Measurements from ENCODE around the gene CYTH3. TPM values are rescaled to one million over a fixed set of nuclear protein-coding genes. Genes with fewer than 3 reads are reported as not detected.

CYTH3 gene
- total and polyA plus RNA-seq, 9 of the 15 experiments (the other 6 are each of a cell fraction or from before 2014, with no cell fraction given), result 0.25 to 15.2 (median 11.4) TPM

GRCh38 chr7:6226194-6226799 lies 46.1 kb downstream of the CYTH3 start:
- peak; percentile 23 for FAIRE-seq
- TF ChIP-seq CBFA2T3 (IDR thresholded peaks at IDR 0.05) (peak; percentile 74), RBM15 (IDR thresholded peaks at IDR 0.05; ENCODE audit: insufficient read depth, low read length) (no peak), CREBBP (IDR thresholded peaks at IDR 0.05; ENCODE audit: low read depth, low read length) (no peak), FOXJ2 (tag; IDR thresholded peaks at IDR 0.05) (no peak), WHSC1 (IDR thresholded peaks at IDR 0.05; ENCODE audit: low read length) (no peak), RCOR1 (IDR thresholded peaks at IDR 0.05; ENCODE audit: borderline replicate concordance in 1 of 2, low read depth in 2 of 2, low read length in 2 of 2) (peak in 1 of 2 experiments; percentile 46; a peak in 1 of 4 replicates), CTBP1 (IDR thresholded peaks at IDR 0.05; ENCODE audit: borderline replicate concordance) (peak; percentile 41; the same call in 1 of the 2 replicates), SIN3A (IDR thresholded peaks at IDR 0.05; ENCODE audit: borderline replicate concordance in 2 of 2, control insufficient read depth in 1 of 2, low read depth in 2 of 2, low read length in 2 of 2) (no peak), ZNF778 (CRISPR knock-in tag; IDR thresholded peaks at IDR 0.05) (no peak), CREB1 (IDR thresholded peaks at IDR 0.05) (no peak), CREB1 (CRISPR knock-in tag; IDR thresholded peaks at IDR 0.05) (no peak), NR2C2 (CRISPR knock-in tag; IDR thresholded peaks at IDR 0.05) (no peak), NR2C2 (tag; IDR thresholded peaks at IDR 0.05) (no peak), CBFA2T2 (conservative IDR thresholded peaks at IDR 0.05) (peak; percentile 61; the same call in 1 of the 2 replicates), ZSCAN29 (IDR thresholded peaks at IDR 0.05) (no peak), LEF1 (IDR thresholded peaks at IDR 0.05) (no peak; the same call in 1 of the 2 replicates), E2F4 (CRISPR knock-in tag; IDR thresholded peaks at IDR 0.05; ENCODE audit: low read depth) (no peak), TCF3 (CRISPR knock-in tag; IDR thresholded peaks at IDR 0.05) (peak; percentile 61), TAL1 (IDR thresholded peaks at IDR 0.05) (peak; percentile 44), ARID1B (IDR thresholded peaks at IDR 0.05) (peak; percentile 57), TEAD1 (CRISPR knock-in tag; IDR thresholded peaks at IDR 0.05) (peak in 1 of 2 experiments; percentile 36; a peak in 1 of 4 replicates), CHD4 (IDR thresholded peaks at IDR 0.05; ENCODE audit: insufficient read depth, insufficient replicate concordance, low read depth, low read length, poor library complexity, severe bottlenecking) (no peak), ZNF449 (CRISPR knock-in tag; IDR thresholded peaks at IDR 0.05) (no peak)

More at GRCh38 chr7:6226194-6226799, 46.1 kb downstream of the CYTH3 start:
- Histone ChIP-seq H3K4me1 (replicated peaks in 1 of 2; ENCODE audit: control insufficient read depth in 2 of 2, insufficient read depth in 2 of 2, low read length in 2 of 2) (peaks cover 26 to 33% of the 10 kb centered on the region in 2 experiments), H2AFZ (ENCODE audit: low read depth, low read length) (no peak overlapping the region), H4K20me1 (replicated peaks; ENCODE audit: control insufficient read depth, insufficient read depth, low read length) (peaks cover 9% of the 10 kb centered on the region; the same call in 1 of the 2 replicates), H3K79me2 (ENCODE audit: control insufficient read depth, insufficient read depth, low read length) (peaks cover 34% of the 10 kb centered on the region), H3K4me2 (ENCODE audit: insufficient read depth, low read length) (no peak overlapping the region), H3K9me3 (replicated peaks; ENCODE audit: control insufficient read depth, insufficient read depth, low read depth, low read length) (no peaks in the 10 kb centered on the region), H3K9me1 (ENCODE audit: control insufficient read depth, insufficient read depth, low read length) (no peaks in the 10 kb centered on the region), H3K36me3 (ENCODE audit: control insufficient read depth, insufficient read depth, low read length) (no peaks in the 10 kb centered on the region), H3K9ac (ENCODE audit: insufficient read depth in 1 of 2, low read depth in 2 of 2, low read length in 2 of 2) (no peak overlapping the region; a peak in 1 of 4 replicates), H3K27me3 (ENCODE audit: control insufficient read depth in 2 of 2, insufficient read depth in 2 of 2, low read length in 2 of 2) (no peaks in the 10 kb centered on the region), H3K27ac (ENCODE audit: extremely low read depth, low read depth, low read length) (no peak overlapping the region), H3K4me3 (no peak overlapping the region)
- ATAC-seq (no peak), DNase-seq (ENCODE audit: extremely low read depth in 1 of 4, low spot score in 3 of 4) (no peak)
- intact Hi-C loops (cut with micrococcal nuclease), result loop anchor here (5.0 kb wide), 1 partner anchor 46 kb away; the partner anchor contains the start of gene CYTH3
- 24% methylated on average over 3 of the region's 3 CpGs for WGBS (ENCODE audit: insufficient coverage, low coverage, missing lambda C conversion rate)
- ChIA-PET POLR2A (interaction anchor here (0.6 to 1.3 kb wide), 4 partner anchors 15 to 124 kb away, joined by 3 to 4 read pairs (median 3); no protein-coding TSS in a partner anchor), CTCF (ENCODE audit: low intra/inter-chr PET ratio) (no interaction called here)
- in situ Hi-C loops (cut with MboI), result no loop called here
- no TSS peak for BruUV-seq (replicated peaks)

Data from K562 (cell line).